Bone marrow (tissue), 2 donors: ENCODE data around the gene TRMO.

ENCODE experiments used
- DNase-seq, 2 donors: peaks; one replicate each; lab custom pipeline; 2025; lab: John Stamatoyannopoulos, UW

Gene TRMO

GRCh38 chr9:97938081-97938644 is 15.9 kb upstream of the TRMO start, which contains the start of gene HEMGN:
Gene HEMGN (minus strand): TSS chr9:97938172. CDS start chr9:97938136, 36 bp downstream.
- DNase-seq, result peak in 1 of 2 donors; percentile 88

DNA sequence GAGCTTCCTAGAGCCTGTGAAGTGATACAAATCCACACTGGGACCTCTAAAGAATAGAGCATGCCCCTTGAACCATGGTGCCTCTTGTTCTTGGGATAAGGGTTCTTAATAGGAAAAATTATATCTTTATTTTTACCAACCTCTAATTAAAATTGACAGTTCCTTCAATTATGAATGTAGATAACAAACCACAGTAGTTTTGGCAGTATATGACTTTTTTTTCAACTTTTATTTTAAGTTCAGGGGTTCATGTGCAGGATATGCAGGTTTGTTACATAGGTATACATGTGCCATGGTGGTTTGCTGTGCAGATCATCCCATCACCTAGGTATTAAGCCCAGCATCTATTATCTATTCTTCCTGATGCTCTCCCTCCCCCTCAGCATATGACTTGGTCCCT is 14.7 kb upstream of the TRMO start:
- DNase-seq, result no peak

DNA sequence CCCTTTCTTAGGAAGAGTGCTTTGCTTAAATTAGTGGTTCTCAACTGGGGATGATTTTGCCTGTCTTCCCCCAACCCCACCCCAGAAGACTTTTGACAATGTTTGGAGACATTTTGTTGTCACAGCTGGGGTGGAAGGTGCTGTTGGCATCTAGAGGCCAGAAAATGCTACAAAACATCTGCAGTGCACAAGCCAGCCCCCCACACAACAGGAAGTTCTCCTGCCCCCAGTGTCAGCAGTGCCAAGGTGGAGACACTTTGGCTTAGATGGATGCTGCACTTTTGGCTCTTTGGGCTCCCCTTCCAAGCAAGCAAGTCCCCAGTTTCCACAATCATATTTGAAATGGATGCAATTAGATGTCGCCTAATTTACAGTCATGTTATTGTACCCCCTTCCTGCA is 13.0 kb upstream of the TRMO start:
- DNase-seq, result no peak

GRCh38 chr9:97934321-97935115 is 12.2 kb upstream of the TRMO start:
- peak in 1 of 2 donors; percentile 12 for DNase-seq

DNA sequence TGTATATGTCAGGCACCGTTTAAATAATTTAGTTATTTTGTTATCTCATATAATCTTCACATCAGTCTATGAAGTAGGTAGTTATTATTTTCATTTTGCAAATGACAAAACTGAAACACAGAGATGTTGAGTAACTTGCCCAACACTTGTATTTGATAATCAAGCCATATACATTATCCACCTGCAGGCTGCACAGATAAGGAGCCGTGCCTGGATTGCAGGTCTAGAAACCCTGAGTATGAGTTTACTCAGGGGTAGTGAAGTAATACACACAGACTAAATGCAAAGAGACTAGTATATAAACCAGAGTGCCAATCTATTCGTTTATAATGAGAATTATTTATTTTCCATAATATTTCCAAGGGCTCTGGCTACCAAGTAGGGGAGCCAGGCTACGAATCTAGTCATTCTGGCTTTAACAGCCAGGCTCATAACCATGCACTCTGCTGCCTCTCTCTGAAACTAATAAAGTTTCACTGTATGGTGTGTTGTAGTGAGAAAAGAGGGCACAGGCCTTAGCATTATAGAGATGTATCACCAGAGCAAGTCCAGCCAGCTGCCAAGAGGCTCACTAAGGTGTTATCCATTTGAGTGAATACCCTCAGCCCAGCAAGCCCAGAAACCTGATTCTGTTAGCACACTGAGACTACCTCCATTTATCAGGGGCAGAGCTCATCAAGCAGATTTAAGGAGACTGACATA is 11.1 kb upstream of the TRMO start:
- DNase-seq, result no peak

DNA sequence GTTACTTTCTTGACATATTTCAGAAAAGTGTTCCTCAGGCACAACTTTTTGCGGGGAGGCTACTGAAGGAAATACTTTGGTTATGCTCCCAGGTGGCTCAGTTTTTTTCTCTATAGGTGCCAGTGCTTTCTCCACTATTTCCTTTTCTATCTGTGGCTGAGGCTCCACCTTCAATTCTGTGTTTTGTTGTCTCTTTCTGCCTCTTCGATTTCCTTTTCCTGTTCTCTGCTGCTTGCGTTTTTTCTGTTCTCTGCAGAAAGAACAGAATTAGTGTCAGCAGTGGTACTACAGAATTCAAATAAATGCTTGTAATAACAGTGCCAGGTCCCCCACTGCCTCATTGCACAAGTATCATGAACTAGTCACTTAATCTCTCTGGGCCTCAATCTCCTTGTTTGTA is 8.7 kb upstream of the TRMO start:
- peak in 1 of 2 donors; percentile 30 for DNase-seq

DNA sequence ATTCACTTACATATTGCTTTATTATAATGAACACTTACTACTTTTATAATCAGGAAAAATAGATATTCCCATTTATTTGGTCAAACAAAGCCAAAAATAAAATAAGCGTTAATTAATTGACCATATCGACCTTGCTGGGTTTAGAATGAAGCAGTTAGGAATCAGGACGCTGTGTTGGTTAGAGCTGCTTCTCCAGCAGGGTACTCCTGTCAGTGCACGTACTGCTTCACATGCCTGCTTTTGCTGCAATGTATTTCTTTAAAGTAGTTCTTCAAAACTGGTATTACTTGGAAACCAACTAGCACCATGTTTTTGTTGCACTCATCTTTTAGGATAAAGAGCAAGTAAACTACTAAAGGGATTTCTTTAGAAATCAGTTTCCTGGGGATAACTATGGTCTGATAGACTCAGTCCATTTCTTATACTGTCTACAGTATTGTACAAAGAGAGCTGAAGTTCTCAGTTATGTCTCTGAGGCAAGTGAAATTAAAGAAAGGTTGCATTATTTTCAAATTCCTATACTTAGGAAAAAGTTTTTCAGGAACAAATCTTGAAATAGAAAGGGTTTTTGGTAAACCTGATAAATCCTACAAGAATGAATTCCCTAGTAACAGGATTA is 6.8 kb upstream of the TRMO start:
- DNase-seq, result no peak

DNA sequence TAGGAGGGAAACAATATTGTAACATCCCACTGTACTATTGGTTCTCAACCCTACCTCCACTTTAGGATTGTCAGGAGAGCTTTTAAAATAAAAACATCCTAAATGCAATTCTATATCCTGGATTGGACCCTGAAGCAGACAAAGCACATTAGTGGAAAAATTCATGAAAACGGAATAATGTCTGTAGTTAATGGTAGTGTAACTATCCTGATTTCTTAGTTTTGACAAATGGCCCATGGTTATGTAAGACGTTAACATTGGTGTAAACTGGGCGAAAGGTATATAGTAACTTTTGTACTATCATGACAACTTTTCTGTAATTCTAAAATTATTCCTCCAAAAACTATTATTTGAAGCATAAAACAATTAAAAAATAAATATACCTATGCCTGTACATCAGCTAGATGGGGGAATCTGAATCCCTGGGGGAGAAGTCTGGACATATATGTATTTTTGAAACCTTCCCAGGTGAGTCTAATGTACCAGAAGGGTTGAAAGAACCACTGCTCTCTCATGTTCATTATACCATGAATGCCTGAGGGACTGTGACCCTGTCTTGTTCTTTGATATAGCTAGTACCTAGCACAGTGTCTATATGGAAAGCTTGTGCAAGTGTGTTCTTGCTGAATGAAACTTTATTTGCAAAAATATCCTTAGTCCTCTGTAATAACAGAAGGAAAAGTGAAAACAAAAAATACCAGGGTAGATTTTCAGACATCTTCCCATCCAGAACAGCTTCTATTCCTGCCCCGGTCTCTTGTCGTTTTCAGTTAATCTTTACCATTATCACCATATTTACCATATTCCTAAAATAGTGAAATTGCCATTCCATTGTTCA is 3.4 kb upstream of the TRMO start:
- no peak for DNase-seq

DNA sequence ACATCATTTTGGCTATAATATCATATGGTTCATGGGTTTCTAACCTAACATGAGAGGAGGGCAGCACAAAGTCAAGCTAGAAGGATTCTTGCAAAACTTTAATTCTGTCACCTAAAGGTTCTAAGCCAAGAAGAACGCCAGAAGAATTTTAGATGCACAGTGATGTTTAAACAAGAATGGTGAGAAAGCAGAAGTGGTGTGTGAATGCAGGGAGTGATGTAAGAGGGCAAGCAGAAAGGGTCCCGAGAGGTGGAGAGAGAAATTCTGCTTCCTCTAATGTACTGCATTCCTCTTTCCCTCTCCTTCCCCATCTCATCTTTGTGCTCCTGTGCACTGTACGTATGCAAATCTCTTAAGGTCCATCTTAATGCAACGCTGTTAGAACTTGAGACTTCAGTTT is 2.1 kb upstream of the TRMO start:
- peak in 1 of 2 donors; percentile 88 for DNase-seq

DNA sequence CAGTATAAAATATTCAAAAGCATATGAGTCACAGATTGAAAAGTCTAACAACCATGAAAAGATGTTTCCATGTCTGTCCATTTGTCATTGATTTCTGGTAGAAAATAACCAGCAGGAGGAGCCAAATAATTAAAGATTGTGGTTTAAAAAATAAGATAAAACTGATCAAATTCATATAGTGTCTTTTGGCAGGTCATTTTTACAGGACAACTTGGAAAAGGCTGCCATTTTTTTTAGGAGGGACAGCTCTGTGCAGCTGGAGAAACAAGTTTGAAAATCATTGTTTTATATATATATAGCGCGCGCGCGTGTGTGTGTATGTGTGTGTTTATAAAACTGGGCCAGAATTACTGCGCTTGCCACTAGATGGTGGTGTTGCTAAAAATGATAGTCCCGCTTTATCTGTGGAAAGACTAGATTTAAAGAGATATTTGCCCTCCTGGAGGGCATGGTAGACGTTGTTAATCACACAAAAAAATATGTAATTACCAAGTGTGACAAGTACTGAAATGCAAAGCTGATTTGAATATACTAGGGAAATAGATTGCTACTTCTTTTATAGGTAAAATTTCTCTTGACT is 1.3 kb upstream of the TRMO start:
- peak in 1 of 2 donors; percentile 72 for DNase-seq

DNA sequence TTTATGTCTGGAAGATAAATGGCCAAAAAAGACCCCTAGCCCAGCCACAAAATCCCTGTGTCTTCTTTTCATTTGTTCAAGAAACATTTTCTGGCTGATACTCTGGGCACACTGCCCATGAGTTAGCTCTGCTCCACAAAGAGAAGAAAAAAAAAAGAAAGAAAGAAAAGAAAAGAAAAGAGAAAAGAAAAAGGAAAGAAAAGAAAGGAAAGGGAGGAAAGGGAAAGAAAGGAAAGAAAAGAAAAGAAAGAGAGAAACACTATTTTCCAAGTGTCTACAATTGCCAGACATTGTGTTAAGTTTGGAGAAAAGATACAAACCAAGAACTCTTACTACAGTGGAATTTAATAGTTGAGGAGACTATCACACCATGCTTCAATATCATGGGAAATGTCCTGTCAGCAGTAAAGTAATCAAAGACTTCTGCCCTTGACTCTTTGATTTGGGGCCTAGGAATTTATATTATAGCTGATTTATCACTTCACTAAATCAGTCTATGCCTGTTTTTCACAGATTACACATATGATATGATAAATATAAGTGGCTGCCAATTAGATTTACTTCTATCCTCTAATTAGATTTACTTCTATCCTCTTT is 3.0 kb downstream of the TRMO start:
- no peak for DNase-seq

- no peak for DNase-seq
These were observed 3.7 kb downstream of the TRMO start for GRCh38 chr9:97918611-97919010.

DNA sequence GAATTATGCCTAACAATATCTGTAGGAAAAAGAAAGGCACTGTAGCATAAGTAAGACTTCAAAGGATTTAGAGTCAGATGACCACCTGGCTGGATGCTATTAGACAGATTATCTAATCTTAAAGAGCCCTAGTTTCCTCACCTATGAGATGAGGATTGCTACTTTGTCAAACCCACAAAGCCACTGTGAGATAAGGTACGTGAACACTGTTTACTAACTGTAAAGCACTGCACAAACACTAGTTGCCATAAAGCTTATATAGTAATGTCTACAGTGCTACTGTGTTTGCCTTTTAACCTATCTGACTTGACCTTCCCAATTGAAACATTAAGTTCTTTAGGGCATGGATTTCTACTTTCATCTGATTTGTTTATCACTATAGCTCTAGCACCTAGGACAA is 10.3 kb downstream of the TRMO start:
- no peak for DNase-seq

DNA sequence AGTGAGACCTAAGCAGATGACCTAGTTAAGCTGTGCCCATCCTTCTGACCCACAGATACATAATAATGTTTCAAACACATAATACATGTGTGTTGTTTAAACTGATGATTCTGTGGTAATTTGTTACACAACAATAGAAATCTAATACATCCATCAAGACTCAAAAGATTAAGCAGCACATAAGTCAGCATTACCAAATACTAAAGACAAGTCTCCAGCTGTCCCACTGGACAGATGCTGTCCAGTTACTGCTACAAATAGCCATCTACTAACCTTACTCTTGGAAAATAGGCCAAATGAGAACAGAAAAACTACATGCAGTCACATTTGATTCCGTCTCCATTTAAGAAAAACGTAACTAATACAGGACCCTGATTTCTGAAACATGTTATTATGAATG is 10.8 kb downstream of the TRMO start:
- DNase-seq, result no peak

GRCh38 chr9:97910357-97910756 is 11.9 kb downstream of the TRMO start:
- DNase-seq, result no peak

DNA sequence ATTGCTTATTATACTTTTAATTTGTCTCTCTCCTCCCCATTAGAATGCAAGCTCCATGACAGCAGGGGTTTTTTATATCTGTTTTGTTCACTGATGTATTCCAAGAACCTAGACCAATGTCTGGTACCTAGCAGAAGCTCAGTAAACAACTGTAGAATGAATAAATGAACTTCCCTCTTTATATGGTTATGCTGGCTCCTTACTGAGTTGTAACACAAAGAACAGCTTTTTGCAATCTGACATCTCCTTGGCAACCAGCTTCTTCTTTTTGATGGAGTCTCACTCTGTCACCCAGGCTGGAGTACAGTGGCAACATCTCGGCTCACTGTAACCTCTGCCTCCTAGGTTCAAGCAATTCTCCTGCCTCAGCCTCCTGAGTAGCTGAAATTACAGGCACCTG is 13.6 kb downstream of the TRMO start:
- DNase-seq, result peak in 1 of 2 donors; percentile 9

- no peak for DNase-seq
These were observed 14.7 kb downstream of the TRMO start for GRCh38 chr9:97907632-97908031.

DNA sequence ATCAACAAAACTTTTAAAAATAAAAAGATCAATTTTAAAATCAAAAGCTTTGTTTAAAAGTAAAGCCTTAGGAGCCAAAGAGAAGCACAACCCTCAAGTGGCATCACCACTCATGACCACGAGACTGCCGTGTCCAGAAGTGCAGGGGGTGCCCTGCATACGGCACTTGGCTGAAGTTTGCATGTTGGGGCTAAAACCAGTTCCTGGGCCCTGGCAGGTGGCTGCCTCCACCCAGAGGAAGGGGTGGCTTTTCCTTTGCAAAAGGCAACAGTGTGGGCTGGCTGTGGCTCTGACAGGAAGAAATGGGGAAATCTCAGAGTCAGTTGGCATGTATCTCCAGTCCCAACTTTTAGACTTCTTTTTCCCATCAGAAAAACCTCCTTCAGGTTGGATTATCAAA is 15.3 kb downstream of the TRMO start:
- no peak for DNase-seq

DNA sequence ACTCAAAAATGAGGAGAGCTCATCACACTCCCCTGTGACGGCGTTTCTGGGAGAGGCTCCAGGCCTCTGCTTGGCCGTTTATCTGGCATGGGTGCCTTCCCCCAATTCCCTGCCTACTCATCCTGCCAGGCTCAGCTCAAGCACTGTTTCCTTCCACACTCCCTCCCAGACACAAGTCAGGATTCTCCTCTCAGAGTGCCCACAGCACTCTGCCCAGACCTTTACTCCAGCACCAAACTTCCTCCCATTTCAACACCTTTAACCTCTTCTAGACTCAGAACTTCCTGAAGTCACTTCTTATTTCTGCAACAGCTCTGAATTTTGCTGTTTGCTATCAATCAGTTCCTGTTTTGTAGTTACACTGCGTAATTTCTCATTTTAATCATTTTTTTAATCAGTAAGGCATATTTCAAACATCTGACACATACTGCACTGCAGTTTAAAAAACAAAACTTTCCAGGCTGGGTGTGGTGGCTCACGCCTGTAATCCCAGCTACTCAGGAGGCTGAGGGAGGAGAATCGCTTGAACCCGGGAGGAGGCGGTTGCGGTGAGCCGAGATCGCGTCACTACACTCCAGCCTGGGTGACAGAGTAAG is 16.0 kb downstream of the TRMO start:
- DNase-seq, result peak; percentile 21 to 63

- DNase-seq, result peak in 1 of 2 donors; percentile 74
These were observed 17.1 kb downstream of the TRMO start for GRCh38 chr9:97905228-97905627.

DNA sequence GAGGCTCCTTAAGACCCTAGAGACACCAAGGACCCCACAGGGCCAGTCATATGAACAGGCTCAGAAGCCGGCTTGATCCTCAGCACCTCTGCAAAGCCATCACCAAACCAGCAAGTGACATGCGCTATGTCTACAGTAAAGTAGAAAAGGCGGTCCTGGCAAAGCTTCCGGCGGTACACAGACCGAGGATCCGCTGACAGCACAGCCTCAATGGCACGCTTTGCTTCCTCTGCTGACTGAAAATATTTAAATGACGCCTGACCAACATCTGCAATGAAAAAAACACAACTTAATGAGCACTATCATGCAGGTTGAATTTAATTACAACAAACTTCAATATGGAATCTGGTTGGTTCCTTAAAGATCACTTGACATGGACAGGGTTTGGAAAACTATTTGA is 17.6 kb downstream of the TRMO start:
- DNase-seq, result no peak
